ENCODE results near the gene PTPRN2.

Gene PTPRN2

GRCh38 chr7:157561816-157562410 is 1025.7 kb downstream of the PTPRN2 start:
- no peak for DNase-seq (ENCODE audit: low spot score)

GRCh38 chr7:157561523-157561785 is 1026.2 kb downstream of the PTPRN2 start:
- DNase-seq (ENCODE audit: low spot score), result no peak

- no peak for DNase-seq (ENCODE audit: low spot score)
Measured at GRCh38 chr7:157560710-157561522, 1026.7 kb downstream of the PTPRN2 start.

GRCh38 chr7:157560258-157560654 is 1027.4 kb downstream of the PTPRN2 start:
- DNase-seq (ENCODE audit: low spot score), result no peak

- no peak for DNase-seq (ENCODE audit: low spot score)
Measured at GRCh38 chr7:157559596-157560257, 1027.9 kb downstream of the PTPRN2 start.

- DNase-seq (ENCODE audit: low spot score), result no peak
Measured at GRCh38 chr7:157558875-157559595, 1028.6 kb downstream of the PTPRN2 start.

- no peak for DNase-seq (ENCODE audit: low spot score)
Measured at GRCh38 chr7:157558516-157558874, 1029.1 kb downstream of the PTPRN2 start.

GRCh38 chr7:157558061-157558460 is 1029.6 kb downstream of the PTPRN2 start:
- DNase-seq (ENCODE audit: low spot score), result no peak

GRCh38 chr7:157557263-157557662 is 1030.4 kb downstream of the PTPRN2 start:
- DNase-seq (ENCODE audit: low spot score), result no peak

- no peak for DNase-seq (ENCODE audit: low spot score)
Measured at GRCh38 chr7:157556642-157556944, 1031.0 kb downstream of the PTPRN2 start.

- DNase-seq (ENCODE audit: low spot score), result no peak
Measured at GRCh38 chr7:157555944-157556641, 1031.5 kb downstream of the PTPRN2 start.

GRCh38 chr7:157555313-157555712 is 1032.3 kb downstream of the PTPRN2 start:
- DNase-seq (ENCODE audit: low spot score), result no peak

- DNase-seq (ENCODE audit: low spot score), result no peak
Measured at GRCh38 chr7:157554393-157555238, 1033.0 kb downstream of the PTPRN2 start.

GRCh38 chr7:157553256-157553655 is 1034.4 kb downstream of the PTPRN2 start:
- DNase-seq (ENCODE audit: low spot score), result no peak

GRCh38 chr7:157552295-157552993 is 1035.2 kb downstream of the PTPRN2 start:
- no peak for DNase-seq (ENCODE audit: low spot score)

- DNase-seq (ENCODE audit: low spot score), result no peak
Measured at GRCh38 chr7:157551325-157552070, 1036.1 kb downstream of the PTPRN2 start.

GRCh38 chr7:157550300-157551275 is 1037.0 kb downstream of the PTPRN2 start:
- no peak for DNase-seq (ENCODE audit: low spot score)

- DNase-seq (ENCODE audit: low spot score), result no peak
Measured at GRCh38 chr7:157549612-157550299, 1037.9 kb downstream of the PTPRN2 start.

Data from hematopoietic multipotent progenitor cell treated with erythropoietin and hydrocortisone succinate and interleukin-3 and kit ligand, for 15 days (in vitro differentiated cells).